Psoas muscle (tissue), 8 donors: Measurements from ENCODE around the gene C14orf119. TPM values are rescaled to one million over a fixed set of nuclear protein-coding genes. Genes with fewer than 3 reads are reported as not detected.
"Not testable (repeated sequence)": the region's sequence is repeated elsewhere in the genome, so short reads cannot be mapped to it uniquely, and the experiment has no call there.

ENCODE experiments used
- ATAC-seq, 4 donors: fragments of 200-7000 bp; cut with Tn5 transposase; one replicate each; pipeline ENCODE4 v1.9.1; 2020; ENCODE audit warnings: moderate library complexity in 3 of 4, mild to moderate bottlenecking in 2 of 4
- DNase-seq, 2 donors: peaks; one replicate each; pipeline ENCODE4 v3.0.0-alpha.2; 2020
- H3K27ac ChIP-seq: fragments of 200-600 bp; one replicate; pipeline ENCODE4 v1.8.0; 2022
- H3K27me3 ChIP-seq, 3 donors: fragments of 200-600 bp in 1 of 3; one replicate each; pipeline versions ENCODE4 v1.6.1 to v1.8.0; 2013 to 2022; ENCODE audit warnings: low read length in 2 of 3, mild to moderate bottlenecking in 2 of 3, moderate library complexity in 1 of 3; ENCODE audit not compliant: insufficient read depth in 3 of 3
- H3K36me3 ChIP-seq, 2 donors: fragments of 200-600 bp in 1 of 2; one replicate each; pipeline versions ENCODE4 v1.6.1 to v1.8.0; 2013 to 2022; ENCODE audit warnings: low read depth in 1 of 2, mild to moderate bottlenecking in 1 of 2, moderate library complexity in 1 of 2; ENCODE audit not compliant: insufficient read depth in 1 of 2
- H3K4me1 ChIP-seq: fragments of 200-600 bp; one replicate; pipeline ENCODE4 v1.8.0; 2022
- H3K4me3 ChIP-seq: fragments of 200-600 bp; one replicate; pipeline ENCODE4 v1.8.0; 2022; ENCODE audit warnings: mild to moderate bottlenecking
- H3K9me3 ChIP-seq: fragments of 200-600 bp; one replicate; pipeline ENCODE4 v1.8.0; 2022
- WGBS, 3 donors: extraction: QIAGEN DNeasy Blood & Tissue Kit; methylation state at CpG; one replicate each; pipeline versions ENCODE4 v1.1.6 to v1.1.7; 2013; 5-methylcytosine and 5-hydroxymethylcytosine counted together
- intact Hi-C, 2 donors: fragments of 100-400 bp; cut with DNase I; formaldehyde crosslinking; loops; one replicate each; pipeline versions ENCODE4 v1.11.0 to v1.14.2; 2022
- polyA plus RNA-seq, 3 donors: library from polyadenylated mRNA; stranded (reverse); fragments of 200-250 nt; gene quantifications; one replicate each; pipeline ENCODE4 v1.2.3, GENCODE V29; 2013
- total RNA-seq, 4 donors: library from RNA; stranded (reverse); fragmentation: NEBNext Ultra II Directional in 2 of 4; extraction: Animal tissue kit (Norgen Biotek cat#: 25700) in 2 of 4; gene quantifications; one replicate each; pipeline versions ENCODE4 v1.2.1 to v1.2.4, GENCODE V29; 2021 to 2023
- TF ChIP-seq, protein P1 (sequence below): fragments of 200-600 bp; IDR thresholded peaks from one replicate; pipeline ENCODE4 v1.8.0; 2022; ENCODE audit warnings: antibody characterized with exemption
- donor health status: healthy with polysubstance abuse.
- donor health status: DM: no; HTN: no; CAD: no; lungs with moderate emphysema.
- donor health status: Bipolar disorder and iron deficiency.
- donor health status: healthy.
- donor health status: DM: yes; HTN: yes; CAD: no.
- donor health status: DM: no; HTN: no; CAD: no.
- donor health status: DM: no; HTN: no; CAD: no.
- donor health status: DM: yes; HTN: yes; CAD: no.

Gene C14orf119
- total and polyA plus RNA-seq, 7 donors: 23.2 to 65.3 (median 28.8) TPM

DNA sequence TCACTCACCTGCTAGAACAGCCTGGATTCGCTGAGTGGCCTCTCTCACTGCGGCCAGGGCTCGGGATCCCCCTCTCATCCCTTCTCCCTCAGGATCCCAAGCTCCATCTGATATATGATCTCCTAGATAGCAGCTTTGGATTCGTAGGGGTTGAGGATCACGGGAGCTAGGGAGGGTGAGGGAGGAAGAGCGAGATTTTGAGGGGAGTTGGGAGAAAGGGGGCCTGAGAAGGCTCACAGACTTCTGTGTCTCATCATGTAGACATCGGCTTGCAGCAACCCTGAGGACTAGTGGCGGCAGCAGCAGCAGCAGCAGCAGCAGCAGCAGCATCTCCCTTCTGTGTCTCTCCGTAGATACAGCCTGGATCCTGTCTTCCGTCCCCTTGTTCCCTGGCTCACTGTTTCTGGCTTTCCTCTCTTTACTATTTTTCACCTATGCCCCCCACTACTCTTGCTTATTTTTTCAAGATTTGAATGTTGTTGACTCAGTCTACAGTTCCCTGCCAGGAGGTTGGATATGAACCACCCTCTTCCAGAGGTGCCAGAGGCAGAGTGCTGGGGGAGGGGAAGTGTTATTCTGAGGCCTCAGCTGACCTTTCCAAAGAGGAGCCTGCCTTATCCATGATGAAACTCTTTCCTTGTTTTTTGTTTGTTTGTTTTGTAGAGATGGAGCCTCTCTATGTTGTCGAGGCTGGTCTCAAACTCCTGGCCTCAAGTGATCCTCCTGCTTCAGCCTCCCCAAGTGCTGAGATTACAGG, 9.5 kb downstream of the C14orf119 start, which contains the start of gene CIROP:
Gene CIROP (minus strand): TSS at position 399 of the 757 bp plus-strand sequence. CDS start 69 bp downstream, at position 330.
- TF ChIP-seq, protein P1, sequence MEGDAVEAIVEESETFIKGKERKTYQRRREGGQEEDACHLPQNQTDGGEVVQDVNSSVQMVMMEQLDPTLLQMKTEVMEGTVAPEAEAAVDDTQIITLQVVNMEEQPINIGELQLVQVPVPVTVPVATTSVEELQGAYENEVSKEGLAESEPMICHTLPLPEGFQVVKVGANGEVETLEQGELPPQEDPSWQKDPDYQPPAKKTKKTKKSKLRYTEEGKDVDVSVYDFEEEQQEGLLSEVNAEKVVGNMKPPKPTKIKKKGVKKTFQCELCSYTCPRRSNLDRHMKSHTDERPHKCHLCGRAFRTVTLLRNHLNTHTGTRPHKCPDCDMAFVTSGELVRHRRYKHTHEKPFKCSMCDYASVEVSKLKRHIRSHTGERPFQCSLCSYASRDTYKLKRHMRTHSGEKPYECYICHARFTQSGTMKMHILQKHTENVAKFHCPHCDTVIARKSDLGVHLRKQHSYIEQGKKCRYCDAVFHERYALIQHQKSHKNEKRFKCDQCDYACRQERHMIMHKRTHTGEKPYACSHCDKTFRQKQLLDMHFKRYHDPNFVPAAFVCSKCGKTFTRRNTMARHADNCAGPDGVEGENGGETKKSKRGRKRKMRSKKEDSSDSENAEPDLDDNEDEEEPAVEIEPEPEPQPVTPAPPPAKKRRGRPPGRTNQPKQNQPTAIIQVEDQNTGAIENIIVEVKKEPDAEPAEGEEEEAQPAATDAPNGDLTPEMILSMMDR: no peak
- Histone ChIP-seq H3K4me1 (no peaks in the 10 kb centered on the region), H3K27me3 (no peaks in the 10 kb centered on the region), H3K9me3 (no peaks in the 10 kb centered on the region), H3K27ac (no peak within 1 kb of the TSS), H3K36me3 (no peaks in the 10 kb centered on the region), H3K4me3 (no peak within 1 kb of the TSS)
- DNase-seq (no peak), ATAC-seq (no peak)
- intact Hi-C loops: no loop called here
- 63 to 69% (median 67%) methylated on average over 10 to 11 of the region's 11 CpGs for WGBS, 3 donors

DNA sequence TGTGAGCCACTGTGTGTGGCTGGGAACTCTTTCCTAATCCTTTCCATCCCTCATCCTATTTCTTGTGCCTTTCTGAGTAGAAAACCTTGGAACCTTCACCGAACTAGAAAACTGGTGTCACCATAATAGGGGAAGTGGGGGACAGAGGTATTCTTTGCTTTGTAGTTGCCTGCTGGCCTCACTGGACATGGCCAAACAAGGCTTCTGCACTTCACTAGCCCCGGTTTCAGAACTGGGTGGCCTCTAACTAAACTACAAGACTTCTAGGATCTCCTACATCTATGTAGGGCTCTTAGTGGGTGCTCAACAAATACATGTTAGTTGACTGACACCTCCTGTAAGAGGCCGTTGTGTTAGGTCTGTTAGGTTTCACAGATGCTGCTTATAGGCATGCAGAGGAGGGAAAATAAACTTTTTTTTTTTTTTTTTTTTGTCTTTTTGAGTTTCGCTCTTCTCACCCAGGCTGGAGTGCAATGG, 10.1 kb downstream of the C14orf119 start:
- Histone ChIP-seq H3K4me1 (no peaks in the 10 kb centered on the region), H3K27me3 (no peaks in the 10 kb centered on the region), H3K27ac (no peak overlapping the region), H3K9me3 (no peaks in the 10 kb centered on the region), H3K4me3 (no peak overlapping the region), H3K36me3 (no peaks in the 10 kb centered on the region)
- no peak for ATAC-seq
- WGBS, 3 donors: 85 to 93% (median 89%) methylated on average over 4 of the region's 4 CpGs
- TF ChIP-seq, protein P1: no peak
- DNase-seq: no peak
- intact Hi-C loops: no loop called here

DNA sequence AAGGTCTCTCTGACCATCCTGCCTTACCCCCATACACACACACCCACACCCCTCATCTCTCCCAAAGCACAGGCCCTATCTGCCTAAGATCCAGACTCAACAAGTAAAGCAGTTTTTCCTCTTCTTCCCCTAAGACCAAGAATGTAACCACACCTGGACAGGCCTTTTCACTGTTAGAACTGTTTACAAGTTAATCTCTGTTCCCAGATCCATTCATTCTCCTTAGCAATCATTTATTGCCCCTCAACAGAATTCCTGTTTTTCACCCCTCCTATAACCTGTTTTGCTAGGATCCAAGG, 11.4 kb downstream of the C14orf119 start:
- Histone ChIP-seq H3K4me1 (no peaks in the 10 kb centered on the region), H3K9me3 (no peaks in the 10 kb centered on the region), H3K36me3 (no peaks in the 10 kb centered on the region), H3K4me3 (no peak overlapping the region), H3K27ac (no peak overlapping the region), H3K27me3 (no peaks in the 10 kb centered on the region)
- ATAC-seq (no peak), DNase-seq (no peak)
- intact Hi-C loops: no loop called here
- TF ChIP-seq, protein P1: no peak

DNA sequence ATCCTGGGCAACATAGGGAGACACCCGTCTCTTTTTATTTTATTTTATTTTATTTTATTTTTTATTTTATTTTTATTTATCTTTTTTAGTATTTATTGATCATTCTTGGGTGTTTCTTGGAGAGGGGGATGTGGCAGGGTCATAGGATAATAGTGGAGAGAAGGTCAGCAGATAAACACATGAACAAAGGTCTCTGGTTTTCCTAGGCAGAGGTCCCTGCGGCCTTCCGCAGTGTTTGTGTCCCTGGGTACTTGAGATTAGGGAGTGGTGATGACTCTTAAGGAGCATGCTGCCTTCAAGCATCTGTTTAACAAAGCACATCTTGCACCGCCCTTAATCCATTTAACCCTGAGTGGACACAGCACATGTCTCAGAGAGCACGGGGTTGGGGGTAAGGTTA, 12.3 kb downstream of the C14orf119 start:
- H3K27me3 ChIP-seq, H3K9me3 ChIP-seq, H3K4me1 ChIP-seq, intact Hi-C loops, DNase-seq, H3K27ac ChIP-seq, H3K4me3 ChIP-seq, ATAC-seq, H3K36me3 ChIP-seq: not testable (repeated sequence)
- 78 to 92% (median 87%) methylated on average over 2 of the region's 5 CpGs for WGBS, 3 donors

DNA sequence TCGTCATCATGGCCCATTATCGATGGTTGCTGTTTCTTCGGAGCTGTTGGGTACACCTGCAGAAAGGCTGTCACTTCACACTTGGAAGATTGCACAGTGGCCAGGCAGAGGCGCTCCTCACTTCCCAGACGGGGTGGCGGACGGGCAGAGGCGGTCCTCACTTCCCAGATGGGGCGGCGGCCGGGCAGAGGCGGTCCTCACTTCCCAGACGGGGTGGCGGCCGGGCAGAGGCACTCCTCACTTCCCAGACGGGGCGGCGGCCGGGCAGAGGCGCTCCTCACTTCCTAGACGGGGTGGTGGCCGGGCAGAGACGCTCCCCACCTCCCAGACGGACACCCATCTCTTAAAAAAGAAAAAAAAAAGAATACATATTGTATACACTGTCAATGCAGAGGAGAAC, 12.9 kb downstream of the C14orf119 start:
- H3K4me3 ChIP-seq, H3K9me3 ChIP-seq, H3K27me3 ChIP-seq, H3K36me3 ChIP-seq, intact Hi-C loops, ATAC-seq, H3K27ac ChIP-seq, DNase-seq, H3K4me1 ChIP-seq: not testable (repeated sequence)
- 87 to 91% (median 91%) methylated on average over 24 of the region's 24 CpGs for WGBS, 3 donors

DNA sequence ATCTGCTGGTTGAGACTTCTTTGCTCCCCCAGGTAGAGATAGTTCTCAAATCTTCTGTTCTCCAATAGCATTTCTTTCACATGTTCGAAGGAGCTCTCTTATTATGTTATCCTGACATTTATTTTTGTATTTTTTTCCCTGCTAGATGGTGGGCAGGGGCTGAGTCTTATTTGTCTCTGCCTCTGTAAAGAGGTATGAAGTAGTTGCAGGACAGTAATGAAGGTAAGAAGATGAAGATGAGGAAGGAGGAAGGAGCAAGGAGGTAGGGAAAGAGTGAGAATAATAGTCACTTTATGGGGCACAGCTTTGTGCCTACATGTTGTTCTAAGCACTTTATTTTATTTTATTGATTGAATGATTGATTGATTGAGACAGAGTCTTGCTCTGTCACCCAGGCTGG, 14.5 kb downstream of the C14orf119 start:
- peaks cover 0 to 7% (median 3%) of the 10 kb centered on the region in 3 donors for H3K27me3 ChIP-seq
- ATAC-seq: no peak
- H3K27ac ChIP-seq: no peak overlapping the region
- DNase-seq: no peak
- intact Hi-C loops: no loop called here
- no peak overlapping the region for H3K4me3 ChIP-seq
- TF ChIP-seq, protein P1: no peak
- H3K9me3 ChIP-seq: no peaks in the 10 kb centered on the region
- H3K4me1 ChIP-seq: peaks cover 1% of the 10 kb centered on the region
- WGBS, 3 donors: 68 to 85% (median 81%) methylated on average over 1 of the region's 1 CpG
- H3K36me3 ChIP-seq: no peaks in the 10 kb centered on the region
